Measurements from ENCODE around the gene ABI1.

GRCh38 chr10:26703974-26704373, 156.8 kb downstream of the ABI1 start:
- TF ChIP-seq CTCF (IDR thresholded peaks at IDR 0.05) (no peak), POLR2AphosphoS5 (IDR thresholded peaks at IDR 0.05) (no peak)

Data from transverse colon (tissue), 4 donors.